ENCODE data around the gene DPYSL4. TPM values are rescaled to one million over a fixed set of nuclear protein-coding genes. Genes with fewer than 3 reads are reported as not detected.

The DPYSL4 gene
- total RNA-seq, 3 donors from 2014 or later (not counting 1 experiment from before 2014, with no cell fraction given): 0.40 to 1.3 (median 1.0) TPM

DNA sequence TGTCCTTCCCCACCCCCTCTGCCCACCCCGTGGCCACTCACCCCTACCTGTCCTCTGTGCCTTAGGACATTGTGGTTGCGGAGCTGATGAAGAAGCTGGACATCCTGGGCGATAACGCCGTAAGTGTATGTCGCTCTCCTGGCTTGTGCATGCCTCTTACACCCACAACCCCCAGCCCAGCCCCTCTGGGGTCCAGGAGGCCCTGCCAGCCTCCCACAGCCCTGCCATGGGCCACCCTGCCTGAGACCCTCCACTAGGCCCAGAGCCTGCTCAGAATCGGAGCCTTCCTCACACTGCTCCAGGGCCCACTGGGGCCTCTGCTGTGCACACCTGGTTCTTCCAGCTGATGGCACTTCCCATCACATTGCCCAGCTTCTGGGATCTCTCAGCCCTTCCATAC is 36.8 kb upstream of the DPYSL4 start:
- no peak for ATAC-seq
- Histone ChIP-seq H3K4me3 (ENCODE audit: low read length) (no peak overlapping the region), H3K4me1 (ENCODE audit: control insufficient read depth, insufficient read depth, low read length) (no peaks in the 10 kb centered on the region), H3K36me3 (ENCODE audit: control insufficient read depth, insufficient read depth, low read length) (no peaks in the 10 kb centered on the region), H3K9me3 (ENCODE audit: control insufficient read depth, insufficient read depth, low read length) (no peaks in the 10 kb centered on the region), H3K27ac (ENCODE audit: low read length) (no peak overlapping the region), H3K27me3 (ENCODE audit: control insufficient read depth, insufficient read depth, low read length) (no peaks in the 10 kb centered on the region)
- no peaks in the 10 kb centered on the region for H3K27me3 Mint-ChIP-seq (ENCODE audit: low read depth in 2 of 2)
- TF ChIP-seq, protein P1, sequence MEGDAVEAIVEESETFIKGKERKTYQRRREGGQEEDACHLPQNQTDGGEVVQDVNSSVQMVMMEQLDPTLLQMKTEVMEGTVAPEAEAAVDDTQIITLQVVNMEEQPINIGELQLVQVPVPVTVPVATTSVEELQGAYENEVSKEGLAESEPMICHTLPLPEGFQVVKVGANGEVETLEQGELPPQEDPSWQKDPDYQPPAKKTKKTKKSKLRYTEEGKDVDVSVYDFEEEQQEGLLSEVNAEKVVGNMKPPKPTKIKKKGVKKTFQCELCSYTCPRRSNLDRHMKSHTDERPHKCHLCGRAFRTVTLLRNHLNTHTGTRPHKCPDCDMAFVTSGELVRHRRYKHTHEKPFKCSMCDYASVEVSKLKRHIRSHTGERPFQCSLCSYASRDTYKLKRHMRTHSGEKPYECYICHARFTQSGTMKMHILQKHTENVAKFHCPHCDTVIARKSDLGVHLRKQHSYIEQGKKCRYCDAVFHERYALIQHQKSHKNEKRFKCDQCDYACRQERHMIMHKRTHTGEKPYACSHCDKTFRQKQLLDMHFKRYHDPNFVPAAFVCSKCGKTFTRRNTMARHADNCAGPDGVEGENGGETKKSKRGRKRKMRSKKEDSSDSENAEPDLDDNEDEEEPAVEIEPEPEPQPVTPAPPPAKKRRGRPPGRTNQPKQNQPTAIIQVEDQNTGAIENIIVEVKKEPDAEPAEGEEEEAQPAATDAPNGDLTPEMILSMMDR (IDR thresholded peaks at IDR 0.05): no peak
- no peaks in the 10 kb centered on the region for H3K9me3 Mint-ChIP-seq
- no peaks in the 10 kb centered on the region for H3K36me3 Mint-ChIP-seq
- 96% methylated on average over 7 of the region's 7 CpGs for WGBS (ENCODE audit: insufficient coverage)
- DNase-seq: no peak
- no peak overlapping the region for H3K27ac Mint-ChIP-seq
- H3K4me3 Mint-ChIP-seq: no peak overlapping the region
- no peaks in the 10 kb centered on the region for H3K4me1 Mint-ChIP-seq
- intact Hi-C loops (cut with micrococcal nuclease): no loop called here

DNA sequence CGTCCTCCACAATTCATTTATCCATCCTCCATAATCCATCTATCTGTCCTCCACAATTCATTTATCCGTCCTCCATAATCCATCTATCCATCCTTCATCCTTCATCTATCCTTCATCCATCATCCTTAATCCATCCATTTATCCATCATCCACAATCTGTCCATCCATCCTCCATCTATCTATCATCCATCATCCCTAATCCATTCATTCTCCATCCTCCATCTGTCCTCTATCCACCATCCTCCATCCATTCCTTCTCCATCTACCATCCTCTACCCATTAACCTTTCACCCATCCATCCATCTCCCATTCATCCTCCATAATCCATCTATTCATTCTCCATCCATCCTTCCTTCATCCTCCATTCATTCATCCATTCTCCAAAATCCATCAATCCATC is 36.0 kb upstream of the DPYSL4 start:
- Mint-ChIP-seq H3K4me1 (no peaks in the 10 kb centered on the region), H3K4me3 (no peak overlapping the region), H3K27me3 (ENCODE audit: low read depth in 2 of 2) (no peaks in the 10 kb centered on the region), H3K9me3 (no peaks in the 10 kb centered on the region), H3K36me3 (no peaks in the 10 kb centered on the region), H3K27ac (no peak overlapping the region)
- H3K27me3 ChIP-seq (ENCODE audit: control insufficient read depth, insufficient read depth, low read length): no peaks in the 10 kb centered on the region
- TF ChIP-seq, protein P1 (IDR thresholded peaks at IDR 0.05): no peak
- ATAC-seq: no peak
- H3K4me3 ChIP-seq (ENCODE audit: low read length): no peak overlapping the region
- H3K36me3 ChIP-seq (ENCODE audit: control insufficient read depth, insufficient read depth, low read length): no peaks in the 10 kb centered on the region
- intact Hi-C loops (cut with micrococcal nuclease): no loop called here
- DNase-seq: no peak
- no peaks in the 10 kb centered on the region for H3K9me3 ChIP-seq (ENCODE audit: control insufficient read depth, insufficient read depth, low read length)
- H3K27ac ChIP-seq (ENCODE audit: low read length): no peak overlapping the region
- WGBS (ENCODE audit: insufficient coverage): 97% methylated on average over 2 of the region's 2 CpGs
- H3K4me1 ChIP-seq (ENCODE audit: control insufficient read depth, insufficient read depth, low read length): no peaks in the 10 kb centered on the region

DNA sequence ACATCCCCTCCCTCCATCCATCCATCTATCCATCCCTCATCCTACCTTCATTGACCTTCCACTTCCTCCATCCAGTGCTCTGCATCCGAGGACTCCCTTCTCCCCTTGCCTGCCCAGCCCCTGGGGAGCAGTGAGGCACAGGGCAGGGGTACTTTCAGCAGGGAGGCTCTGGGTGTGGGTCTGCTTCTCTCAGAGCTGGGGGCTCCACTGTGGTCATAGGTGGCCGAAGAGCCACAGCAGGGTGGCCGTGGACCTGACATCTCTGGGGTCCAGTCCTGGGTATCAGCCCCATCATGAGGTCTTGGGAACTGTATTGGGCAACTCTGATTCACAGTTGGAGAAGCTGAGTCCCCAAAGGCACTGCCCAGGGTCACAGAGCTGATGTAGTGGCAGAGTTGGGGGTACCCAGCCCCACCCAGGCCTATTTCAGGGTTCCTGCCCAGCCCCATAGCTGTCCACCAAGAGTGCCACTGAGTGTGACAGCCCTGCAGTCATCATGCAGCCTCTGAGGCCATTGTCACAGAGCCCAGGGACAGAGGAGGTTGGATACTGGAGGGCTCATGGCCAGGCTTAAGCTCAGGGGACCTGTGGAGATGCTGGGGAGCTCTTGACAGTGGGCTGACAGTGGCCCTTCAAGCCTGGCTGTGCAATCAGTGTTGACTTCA is 35.3 kb upstream of the DPYSL4 start:
- Mint-ChIP-seq H3K27ac (no peak overlapping the region), H3K4me3 (no peak overlapping the region), H3K9me3 (no peaks in the 10 kb centered on the region), H3K4me1 (no peaks in the 10 kb centered on the region), H3K27me3 (ENCODE audit: low read depth in 2 of 2) (no peaks in the 10 kb centered on the region), H3K36me3 (no peaks in the 10 kb centered on the region)
- H3K27ac ChIP-seq (ENCODE audit: low read length): no peak overlapping the region
- no peaks in the 10 kb centered on the region for H3K4me1 ChIP-seq (ENCODE audit: control insufficient read depth, insufficient read depth, low read length)
- WGBS (ENCODE audit: insufficient coverage): 89% methylated on average over 3 of the region's 3 CpGs
- no peak for ATAC-seq
- H3K27me3 ChIP-seq (ENCODE audit: control insufficient read depth, insufficient read depth, low read length): no peaks in the 10 kb centered on the region
- no peak overlapping the region for H3K4me3 ChIP-seq (ENCODE audit: low read length)
- no peak for DNase-seq
- no peaks in the 10 kb centered on the region for H3K36me3 ChIP-seq (ENCODE audit: control insufficient read depth, insufficient read depth, low read length)
- TF ChIP-seq, protein P1 (IDR thresholded peaks at IDR 0.05): no peak
- no peaks in the 10 kb centered on the region for H3K9me3 ChIP-seq (ENCODE audit: control insufficient read depth, insufficient read depth, low read length)
- intact Hi-C loops (cut with micrococcal nuclease): no loop called here

DNA sequence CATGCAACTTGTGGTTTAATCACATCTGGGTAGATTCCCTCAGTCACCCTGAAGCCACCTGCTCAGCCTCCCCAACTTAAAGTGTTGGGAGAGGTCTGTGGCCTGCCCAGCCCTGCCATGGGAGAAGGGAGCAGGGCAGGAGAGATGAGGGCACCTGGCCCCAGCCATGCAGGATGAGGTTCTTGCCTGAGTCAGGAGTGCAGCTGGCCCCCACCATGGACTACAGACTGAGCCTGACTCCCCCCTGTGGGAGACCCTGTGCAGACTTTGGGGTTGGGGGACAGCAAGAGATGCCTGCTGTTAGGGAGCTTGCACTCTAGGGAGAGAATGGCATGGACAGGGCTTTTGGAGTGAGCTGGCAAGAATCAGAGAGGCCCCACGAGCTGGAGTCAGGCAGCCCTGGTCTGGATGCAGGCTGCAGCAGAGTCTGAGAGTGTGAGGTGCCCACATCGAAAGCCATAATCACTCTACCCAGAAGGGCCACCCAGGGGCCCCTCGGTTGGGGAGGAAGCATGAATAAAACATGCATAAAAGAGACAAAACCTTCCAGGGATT is 34.7 kb upstream of the DPYSL4 start:
- DNase-seq: no peak
- TF ChIP-seq, protein P1 (IDR thresholded peaks at IDR 0.05): no peak
- Histone ChIP-seq H3K4me1 (ENCODE audit: control insufficient read depth, insufficient read depth, low read length) (no peaks in the 10 kb centered on the region), H3K36me3 (ENCODE audit: control insufficient read depth, insufficient read depth, low read length) (no peaks in the 10 kb centered on the region), H3K27ac (ENCODE audit: low read length) (no peak overlapping the region), H3K27me3 (ENCODE audit: control insufficient read depth, insufficient read depth, low read length) (no peaks in the 10 kb centered on the region), H3K4me3 (ENCODE audit: low read length) (no peak overlapping the region), H3K9me3 (ENCODE audit: control insufficient read depth, insufficient read depth, low read length) (no peaks in the 10 kb centered on the region)
- Mint-ChIP-seq H3K36me3 (no peaks in the 10 kb centered on the region), H3K9me3 (no peaks in the 10 kb centered on the region), H3K4me1 (no peaks in the 10 kb centered on the region), H3K27ac (no peak overlapping the region), H3K4me3 (no peak overlapping the region), H3K27me3 (ENCODE audit: low read depth in 2 of 2) (no peaks in the 10 kb centered on the region)
- no peak for ATAC-seq
- WGBS (ENCODE audit: insufficient coverage): 65% methylated on average over 3 of the region's 3 CpGs
- intact Hi-C loops (cut with micrococcal nuclease): no loop called here

Measured in natural killer cell (primary cell).